Fibroblast of pulmonary artery (primary cell): ENCODE measurements around the gene KCNIP4.

Experiments
- DNase-seq: peaks from one replicate; pipeline ENCODE4 v3.0.0-alpha.2; 2010; ENCODE audit warnings: low read depth
- H3K4me3 ChIP-seq: replicated peaks from 2 replicates; pipeline ENCODE4 v1.5.1; 2011; ENCODE audit warnings: low read depth, mild to moderate bottlenecking, control low read depth, low read length, moderate library complexity
- CTCF ChIP-seq: IDR thresholded peaks from 2 replicates; pipeline ENCODE4 v1.5.1; 2011; ENCODE audit warnings: mild to moderate bottlenecking, control low read depth, low read length, inconsistent platforms; ENCODE audit errors: missing control alignments

The KCNIP4 gene

GRCh38 chr4:21177092-21177491, 771.5 kb downstream of the KCNIP4 start:
- no peak overlapping the region for H3K4me3 ChIP-seq
- no peak for TF ChIP-seq CTCF
- DNase-seq: no peak

GRCh38 chr4:21167711-21168110, 780.9 kb downstream of the KCNIP4 start:
- DNase-seq: no peak
- no peak overlapping the region for H3K4me3 ChIP-seq
- no peak for TF ChIP-seq CTCF

- no peak overlapping the region for H3K4me3 ChIP-seq
- no peak for TF ChIP-seq CTCF
- no peak for DNase-seq
Measured at GRCh38 chr4:21155367-21155766, 793.2 kb downstream of the KCNIP4 start.

- TF ChIP-seq CTCF: no peak
- H3K4me3 ChIP-seq: no peak overlapping the region
- DNase-seq: no peak
Measured at GRCh38 chr4:21139327-21139726, 809.2 kb downstream of the KCNIP4 start.

- H3K4me3 ChIP-seq: no peak overlapping the region
- TF ChIP-seq CTCF: no peak
- no peak for DNase-seq
Measured at GRCh38 chr4:21136051-21136630, 812.4 kb downstream of the KCNIP4 start.

GRCh38 chr4:21134994-21135393, 813.6 kb downstream of the KCNIP4 start:
- TF ChIP-seq CTCF: peak; percentile 16

GRCh38 chr4:21130606-21131005, 818.0 kb downstream of the KCNIP4 start:
- TF ChIP-seq CTCF: no peak
- no peak overlapping the region for H3K4me3 ChIP-seq
- no peak for DNase-seq

More at GRCh38 chr4:21134994-21135393, 813.6 kb downstream of the KCNIP4 start:
- DNase-seq: peak; percentile 40
- no peak overlapping the region for H3K4me3 ChIP-seq
